Activated T-helper 17 cell treated with anti-CD3 and anti-CD28 coated beads, Interleukin-2, amount 50 U/mL, for 72 hours (primary cell): ENCODE data around the gene USB1. TPM values are rescaled to one million over a fixed set of nuclear protein-coding genes. Genes with fewer than 3 reads are reported as not detected.

Source experiments
- ATAC-seq: fragments of 150-1000 bp; cut with Tn5 transposase; replicated peaks from 2 replicates; pipeline ENCODE4 v1.10.0; 2021; ENCODE audit warnings: mild to moderate bottlenecking, moderate library complexity
- H3K27ac Mint-ChIP-seq: one replicate; pipeline ENCODE4 v1.8.0; 2022; ENCODE audit warnings: mixed read lengths
- H3K27me3 Mint-ChIP-seq: one replicate; pipeline ENCODE4 v1.8.0; 2022; ENCODE audit warnings: mixed read lengths
- H3K36me3 Mint-ChIP-seq: one replicate; pipeline ENCODE4 v1.8.0; 2022; ENCODE audit warnings: low read depth, mild to moderate bottlenecking, mixed read lengths
- H3K4me1 Mint-ChIP-seq: one replicate; pipeline ENCODE4 v1.8.0; 2022; ENCODE audit warnings: mixed read lengths
- H3K4me3 Mint-ChIP-seq: one replicate; pipeline ENCODE4 v1.8.0; 2022; ENCODE audit warnings: mild to moderate bottlenecking, mixed read lengths
- H3K9me3 Mint-ChIP-seq: one replicate; pipeline ENCODE4 v1.8.0; 2022; ENCODE audit warnings: mixed read lengths
- total RNA-seq, 2 donors: library from RNA; stranded (reverse); gene quantifications; one replicate each; pipeline ENCODE4 v1.2.3, GENCODE V29; 2022

USB1 gene
- total RNA-seq, 2 donors from 2014 or later = 33.7 to 56.6 TPM

GRCh38 chr16:58025351-58026138 lies 24.3 kb downstream of the USB1 start, which contains the start of gene MMP15:
Gene MMP15, plus strand, starts transcription at chr16:58025754. Its CDS starts 597 bp downstream, at chr16:58026351.
- ATAC-seq = peak; percentile 82
- Mint-ChIP-seq H3K9me3 (no peaks in the 10 kb centered on the region), H3K27me3 (no peaks in the 10 kb centered on the region), H3K4me1 (peaks cover 9% of the 10 kb centered on the region), H3K36me3 (no peaks in the 10 kb centered on the region), H3K4me3 (peak within 1 kb of the TSS; percentile 88), H3K27ac (peak within 1 kb of the TSS; percentile 81)

DNA sequence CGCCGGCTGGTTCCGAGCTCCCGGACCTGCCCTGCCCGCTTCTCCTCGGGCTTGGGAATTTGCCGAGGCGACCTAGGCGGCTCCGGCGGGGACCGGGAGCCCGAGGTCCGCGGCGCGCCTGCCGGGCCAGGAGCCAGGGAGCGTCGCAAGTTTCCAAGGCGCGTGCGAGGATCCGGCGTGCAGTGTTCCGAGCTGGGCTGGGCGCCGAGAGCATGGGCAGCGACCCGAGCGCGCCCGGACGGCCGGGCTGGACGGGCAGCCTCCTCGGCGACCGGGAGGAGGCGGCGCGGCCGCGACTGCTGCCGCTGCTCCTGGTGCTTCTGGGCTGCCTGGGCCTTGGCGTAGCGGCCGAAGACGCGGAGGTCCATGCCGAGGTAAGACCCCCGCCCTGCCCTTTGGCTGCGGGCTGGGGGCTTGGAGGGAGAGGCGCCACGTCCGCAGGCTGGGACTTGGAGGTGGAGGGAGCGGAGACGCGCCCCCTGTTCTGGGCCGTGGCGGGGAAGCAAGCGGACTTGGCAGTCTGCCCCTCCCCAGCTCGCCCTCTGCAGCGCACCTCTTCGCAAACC lies 25.0 kb downstream of the USB1 start:
- no peaks in the 10 kb centered on the region for H3K27me3 Mint-ChIP-seq
- no peak overlapping the region for H3K27ac Mint-ChIP-seq
- H3K4me3 Mint-ChIP-seq = peak overlapping the region; percentile 33
- H3K9me3 Mint-ChIP-seq = no peaks in the 10 kb centered on the region
- peaks cover 5% of the 10 kb centered on the region for H3K4me1 Mint-ChIP-seq
- peak; percentile 17 for ATAC-seq
- H3K36me3 Mint-ChIP-seq = no peaks in the 10 kb centered on the region

DNA sequence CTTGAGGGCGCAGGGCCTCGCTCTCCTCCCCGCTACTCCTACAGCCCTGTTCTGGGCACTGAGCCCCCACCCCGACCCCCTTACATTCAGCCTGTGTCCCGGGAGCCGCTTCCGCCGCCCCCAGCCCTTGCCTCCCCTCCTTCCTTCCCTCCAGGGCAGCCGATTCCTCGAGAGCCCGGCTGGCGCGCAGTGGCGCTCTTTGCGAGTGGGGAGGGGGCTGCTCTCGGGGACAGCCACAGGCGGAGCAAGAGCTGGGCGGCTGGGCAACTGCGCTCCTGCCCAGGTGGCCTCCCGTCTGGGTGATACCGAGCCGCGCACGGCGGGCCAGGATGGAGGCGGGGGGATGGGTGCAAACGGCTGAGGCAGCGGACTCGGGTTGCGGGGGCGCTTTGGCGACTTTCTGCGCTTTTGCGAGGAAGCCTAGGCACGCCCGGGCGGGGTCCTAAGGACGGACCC lies 25.5 kb downstream of the USB1 start:
- Mint-ChIP-seq H3K4me3 (peak overlapping the region; percentile 33), H3K9me3 (no peaks in the 10 kb centered on the region), H3K27me3 (no peaks in the 10 kb centered on the region), H3K27ac (no peak overlapping the region), H3K36me3 (no peaks in the 10 kb centered on the region), H3K4me1 (peaks cover 5% of the 10 kb centered on the region)
- no peak for ATAC-seq

GRCh38 chr16:58027161-58027915 lies 26.1 kb downstream of the USB1 start:
- no peak for ATAC-seq
- Mint-ChIP-seq H3K27ac (no peak overlapping the region), H3K9me3 (no peaks in the 10 kb centered on the region), H3K36me3 (no peaks in the 10 kb centered on the region), H3K27me3 (no peaks in the 10 kb centered on the region), H3K4me3 (peak overlapping the region; percentile 33), H3K4me1 (peaks cover 5% of the 10 kb centered on the region)

DNA sequence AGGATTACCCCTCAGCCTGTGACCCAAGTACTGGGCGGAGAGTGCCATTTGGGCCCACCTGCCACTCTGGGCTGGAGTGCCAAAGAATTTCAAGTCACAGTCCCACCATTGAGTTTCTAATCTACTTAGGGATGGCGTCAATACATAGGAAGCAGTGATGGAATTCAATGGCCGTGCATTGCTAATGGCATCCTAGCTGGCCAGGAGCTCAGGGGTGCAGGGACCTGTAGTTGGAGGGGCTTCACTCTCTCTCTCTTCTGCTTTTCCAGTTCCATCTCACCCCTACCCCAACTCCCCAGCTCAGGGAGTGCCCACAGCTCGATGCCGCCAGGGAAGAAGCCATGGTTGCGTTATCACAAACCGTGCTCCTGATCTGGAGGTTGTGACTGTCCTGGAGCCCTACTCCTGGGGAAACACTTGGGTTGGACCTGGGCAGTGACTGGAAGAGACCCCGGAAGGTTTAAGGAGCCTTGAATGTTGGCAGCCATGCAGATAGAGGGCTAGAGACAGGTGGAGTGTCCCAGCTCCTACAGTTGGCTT lies 26.8 kb downstream of the USB1 start:
- Mint-ChIP-seq H3K27ac (no peak overlapping the region), H3K36me3 (no peaks in the 10 kb centered on the region), H3K4me3 (peak overlapping the region; percentile 17), H3K27me3 (no peaks in the 10 kb centered on the region), H3K9me3 (no peaks in the 10 kb centered on the region), H3K4me1 (peaks cover 5% of the 10 kb centered on the region)
- no peak for ATAC-seq

- Mint-ChIP-seq H3K27me3 (no peaks in the 10 kb centered on the region), H3K9me3 (no peaks in the 10 kb centered on the region), H3K4me1 (peaks cover 5% of the 10 kb centered on the region), H3K4me3 (no peak overlapping the region), H3K27ac (no peak overlapping the region), H3K36me3 (no peaks in the 10 kb centered on the region)
- no peak for ATAC-seq
These were observed 27.4 kb downstream of the USB1 start for GRCh38 chr16:58028541-58029070.

- no peaks in the 10 kb centered on the region for H3K27me3 Mint-ChIP-seq
- H3K9me3 Mint-ChIP-seq = no peaks in the 10 kb centered on the region
- H3K36me3 Mint-ChIP-seq = no peaks in the 10 kb centered on the region
- H3K4me3 Mint-ChIP-seq = no peak overlapping the region
- no peak for ATAC-seq
- no peak overlapping the region for H3K27ac Mint-ChIP-seq
- H3K4me1 Mint-ChIP-seq = peaks cover 5% of the 10 kb centered on the region
These were observed 28.2 kb downstream of the USB1 start for GRCh38 chr16:58029410-58029809.

DNA sequence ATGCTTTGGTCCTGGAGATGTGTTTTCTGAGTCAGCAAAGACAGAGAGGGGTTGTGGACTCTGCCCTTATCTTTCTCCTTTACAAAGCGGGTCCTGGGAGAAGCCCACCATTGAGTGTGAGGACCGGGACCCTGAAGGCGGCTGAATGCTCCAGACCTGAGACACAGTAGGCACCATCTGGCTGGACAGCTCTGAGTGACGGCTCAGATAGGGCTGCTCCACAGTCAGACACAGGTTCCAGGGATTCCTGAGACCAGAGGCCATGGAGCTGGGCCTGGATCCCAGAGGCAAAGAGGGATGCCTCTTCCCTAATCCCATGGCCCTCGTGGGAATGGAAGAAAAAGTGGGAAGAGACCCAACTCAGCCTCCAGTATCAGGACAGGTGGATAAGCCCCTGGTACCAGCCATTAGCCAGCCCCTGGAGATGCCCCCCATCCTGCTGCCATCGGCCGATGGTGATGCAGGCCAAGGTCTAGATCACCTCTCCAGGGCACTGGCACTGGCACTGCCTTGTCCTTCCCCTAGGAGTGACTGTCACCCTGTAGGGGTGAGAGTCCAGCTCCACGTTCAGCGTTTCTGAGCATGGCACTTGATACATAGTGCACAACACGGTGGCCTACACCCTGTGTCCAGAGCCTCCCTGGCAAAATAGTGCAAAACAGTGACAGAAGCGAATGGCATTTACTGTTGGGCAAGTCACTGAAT lies 29.1 kb downstream of the USB1 start:
- no peak for ATAC-seq
- no peak overlapping the region for H3K27ac Mint-ChIP-seq
- no peaks in the 10 kb centered on the region for H3K27me3 Mint-ChIP-seq
- H3K9me3 Mint-ChIP-seq = no peaks in the 10 kb centered on the region
- H3K4me3 Mint-ChIP-seq = no peak overlapping the region
- H3K4me1 Mint-ChIP-seq = no peaks in the 10 kb centered on the region
- no peaks in the 10 kb centered on the region for H3K36me3 Mint-ChIP-seq

DNA sequence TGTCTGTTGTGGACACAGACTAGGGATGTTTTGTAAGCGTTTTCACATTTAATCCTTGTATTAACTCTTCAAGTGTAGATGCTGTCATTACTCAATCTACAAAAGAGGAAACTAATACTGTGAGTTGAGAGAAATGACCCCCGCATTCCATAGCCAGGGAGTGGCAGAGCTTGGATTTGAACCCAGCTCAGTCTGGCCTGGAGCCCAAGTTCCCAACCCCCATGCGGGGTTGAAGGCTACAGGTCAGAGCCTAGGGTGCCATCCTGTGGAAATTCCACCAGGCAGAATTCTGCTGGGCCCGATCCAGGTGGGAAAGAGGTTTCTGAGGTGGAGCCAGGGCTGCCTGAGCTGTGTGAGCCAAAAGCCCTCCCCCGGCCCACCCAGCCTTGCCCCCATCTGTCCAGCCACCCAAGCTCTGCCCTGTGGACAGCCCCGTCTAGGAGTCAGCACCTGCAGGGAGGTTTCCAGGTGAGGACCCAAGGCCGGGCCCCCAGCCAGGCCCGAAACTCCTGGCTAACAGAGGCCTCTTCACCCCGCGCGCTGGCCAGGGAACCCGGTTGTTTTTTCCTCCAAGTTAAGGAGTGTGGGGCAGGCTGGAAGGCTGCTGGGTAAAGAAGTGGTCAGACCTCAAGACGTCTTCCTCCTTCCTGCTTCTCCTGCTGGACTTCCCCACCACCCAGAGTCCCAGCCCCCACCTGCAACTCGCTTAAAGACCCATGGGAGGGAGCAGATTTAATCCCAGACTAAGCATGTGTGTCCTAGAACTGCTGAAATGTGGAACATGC lies 30.0 kb downstream of the USB1 start:
- no peak overlapping the region for H3K27ac Mint-ChIP-seq
- H3K9me3 Mint-ChIP-seq = no peaks in the 10 kb centered on the region

GRCh38 chr16:58032710-58033293 lies 31.6 kb downstream of the USB1 start:
- Mint-ChIP-seq H3K36me3 (no peaks in the 10 kb centered on the region), H3K4me1 (no peaks in the 10 kb centered on the region), H3K4me3 (no peak overlapping the region), H3K9me3 (no peaks in the 10 kb centered on the region), H3K27me3 (no peaks in the 10 kb centered on the region), H3K27ac (no peak overlapping the region)
- ATAC-seq = no peak

More for the DNA sequence above, 30.0 kb downstream of the USB1 start:
- Mint-ChIP-seq H3K27me3 (no peaks in the 10 kb centered on the region), H3K4me3 (no peak overlapping the region), H3K4me1 (no peaks in the 10 kb centered on the region), H3K36me3 (no peaks in the 10 kb centered on the region)
- no peak for ATAC-seq

DNA sequence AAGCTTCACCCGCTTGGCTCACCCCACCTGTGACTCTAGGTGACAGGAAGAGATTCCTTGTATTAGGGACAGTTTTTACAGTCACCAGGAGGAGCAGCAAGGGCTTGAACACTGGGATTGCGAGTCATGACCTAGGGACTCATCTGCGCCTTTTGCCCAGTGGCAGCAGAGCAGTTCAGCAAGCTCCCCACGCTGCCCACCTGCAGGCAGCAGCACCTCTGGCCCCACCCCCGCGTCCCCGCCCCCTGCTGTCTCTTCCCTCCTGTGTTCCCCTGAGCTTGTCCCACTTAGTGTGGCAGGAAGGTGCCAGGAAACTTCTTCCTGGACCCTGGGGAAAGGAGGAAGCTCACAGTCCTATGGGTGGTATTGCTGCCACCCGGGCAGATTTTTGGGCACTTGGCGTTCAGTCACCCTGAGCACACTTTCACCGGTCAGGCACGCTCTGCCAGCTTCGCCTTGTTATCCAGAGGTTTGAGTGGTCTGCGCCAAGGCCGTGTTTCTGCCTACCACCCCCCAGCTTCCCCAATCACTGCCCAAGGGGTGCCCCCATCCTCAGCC lies 33.0 kb downstream of the USB1 start:
- H3K4me1 Mint-ChIP-seq = no peaks in the 10 kb centered on the region
- no peaks in the 10 kb centered on the region for H3K36me3 Mint-ChIP-seq
- H3K27ac Mint-ChIP-seq = no peak overlapping the region
- H3K4me3 Mint-ChIP-seq = no peak overlapping the region
- no peaks in the 10 kb centered on the region for H3K9me3 Mint-ChIP-seq
- ATAC-seq = no peak
- no peaks in the 10 kb centered on the region for H3K27me3 Mint-ChIP-seq

DNA sequence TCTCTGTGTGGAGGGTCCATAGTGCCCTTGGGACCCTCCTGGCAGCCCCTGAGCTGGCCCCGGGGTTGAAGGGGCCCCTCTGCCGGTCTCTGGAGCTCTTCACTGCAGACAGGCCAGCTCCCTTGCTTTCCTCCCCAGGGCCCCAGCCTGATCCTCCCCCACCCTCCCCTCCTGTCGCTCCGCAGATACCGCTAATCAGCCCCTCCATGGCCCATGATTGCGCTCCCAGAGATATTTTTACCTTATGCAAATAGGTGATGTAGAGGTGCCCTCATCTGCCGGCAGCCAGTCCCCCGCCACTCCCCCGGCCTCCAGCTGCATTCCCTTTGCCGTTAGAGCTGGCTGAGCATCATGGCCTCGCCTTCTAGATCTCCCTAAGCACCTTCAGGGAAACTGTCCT lies 33.6 kb downstream of the USB1 start:
- no peak for ATAC-seq
- Mint-ChIP-seq H3K9me3 (no peaks in the 10 kb centered on the region), H3K36me3 (no peaks in the 10 kb centered on the region), H3K27me3 (no peaks in the 10 kb centered on the region), H3K4me3 (no peak overlapping the region), H3K4me1 (no peaks in the 10 kb centered on the region), H3K27ac (no peak overlapping the region)
